Measurements from ENCODE around the gene DPEP2. TPM values are rescaled to one million over a fixed set of nuclear protein-coding genes. Genes with fewer than 3 reads are reported as not detected.

Gene DPEP2
- polyA plus RNA-seq, 1 experiment: not detected

DNA sequence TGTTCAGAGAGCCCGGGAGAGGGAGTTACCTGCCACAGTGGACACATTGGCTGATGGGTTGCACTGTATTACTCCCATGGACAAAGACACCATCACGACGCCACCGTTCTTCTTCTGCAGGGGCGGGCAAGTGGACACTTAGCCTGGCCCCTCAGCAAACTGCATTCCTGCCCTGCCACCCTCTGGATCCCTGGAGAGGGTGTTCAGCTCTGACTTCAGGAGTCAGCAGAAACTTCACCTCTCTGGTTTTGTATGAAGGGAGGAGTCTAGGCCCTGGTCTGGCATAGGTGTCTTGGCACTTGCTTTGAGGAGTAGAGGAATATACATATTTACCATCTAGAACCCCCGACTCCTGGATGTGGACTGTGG is 9.3 kb downstream of the DPEP2 start:
- TF ChIP-seq, protein P1, sequence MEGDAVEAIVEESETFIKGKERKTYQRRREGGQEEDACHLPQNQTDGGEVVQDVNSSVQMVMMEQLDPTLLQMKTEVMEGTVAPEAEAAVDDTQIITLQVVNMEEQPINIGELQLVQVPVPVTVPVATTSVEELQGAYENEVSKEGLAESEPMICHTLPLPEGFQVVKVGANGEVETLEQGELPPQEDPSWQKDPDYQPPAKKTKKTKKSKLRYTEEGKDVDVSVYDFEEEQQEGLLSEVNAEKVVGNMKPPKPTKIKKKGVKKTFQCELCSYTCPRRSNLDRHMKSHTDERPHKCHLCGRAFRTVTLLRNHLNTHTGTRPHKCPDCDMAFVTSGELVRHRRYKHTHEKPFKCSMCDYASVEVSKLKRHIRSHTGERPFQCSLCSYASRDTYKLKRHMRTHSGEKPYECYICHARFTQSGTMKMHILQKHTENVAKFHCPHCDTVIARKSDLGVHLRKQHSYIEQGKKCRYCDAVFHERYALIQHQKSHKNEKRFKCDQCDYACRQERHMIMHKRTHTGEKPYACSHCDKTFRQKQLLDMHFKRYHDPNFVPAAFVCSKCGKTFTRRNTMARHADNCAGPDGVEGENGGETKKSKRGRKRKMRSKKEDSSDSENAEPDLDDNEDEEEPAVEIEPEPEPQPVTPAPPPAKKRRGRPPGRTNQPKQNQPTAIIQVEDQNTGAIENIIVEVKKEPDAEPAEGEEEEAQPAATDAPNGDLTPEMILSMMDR (IDR thresholded peaks at IDR 0.05; ENCODE audit: low read depth, low read length): no peak
- Histone ChIP-seq H3K27me3 (ENCODE audit: control insufficient read depth, insufficient read depth, low read length) (no peaks in the 10 kb centered on the region), H3K4me3 (ENCODE audit: low read depth, low read length) (no peak overlapping the region), H3K9me3 (ENCODE audit: control insufficient read depth, insufficient read depth, low read length) (no peaks in the 10 kb centered on the region), H3K27ac (ENCODE audit: low read depth, low read length) (no peak overlapping the region)
- POLR2A ChIA-PET: no interaction called here
- CTCF ChIA-PET: no interaction called here
- DNase-seq (ENCODE audit: low read depth, low spot score): no peak

DNA sequence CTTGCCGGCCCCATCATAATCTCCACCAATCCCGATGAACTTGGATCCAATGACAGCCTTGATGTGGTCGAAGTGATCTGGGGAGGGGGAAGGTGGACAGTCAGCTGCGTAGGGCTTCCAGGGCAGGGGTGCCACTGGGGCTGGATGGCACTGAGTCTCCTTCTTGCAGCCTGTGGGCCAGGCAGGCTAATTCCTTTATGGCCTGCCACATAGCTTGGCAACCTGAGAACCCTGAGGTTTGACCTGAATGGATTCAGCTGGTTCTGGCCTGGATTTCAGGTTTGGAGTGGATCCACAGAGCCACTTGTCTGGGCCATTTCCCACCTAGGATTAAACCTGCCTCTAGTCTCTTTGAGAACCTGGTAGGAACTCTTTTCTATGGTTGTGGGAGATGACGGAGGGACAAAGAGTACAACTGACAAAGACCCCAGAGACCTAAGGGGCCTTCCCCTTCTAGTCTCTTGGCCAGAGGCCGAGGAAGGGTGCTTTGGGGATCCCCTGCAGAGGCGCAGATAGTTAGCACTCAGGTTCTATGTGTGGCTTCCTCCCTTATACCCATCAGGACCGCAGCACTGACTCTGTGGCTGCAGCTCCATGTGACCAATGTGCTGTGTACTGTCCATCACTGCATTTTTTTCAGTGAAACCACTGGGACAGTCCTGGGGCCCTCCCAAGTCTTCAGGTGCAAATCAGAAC is 9.8 kb downstream of the DPEP2 start:
- Histone ChIP-seq H3K27me3 (ENCODE audit: control insufficient read depth, insufficient read depth, low read length) (no peaks in the 10 kb centered on the region), H3K4me3 (ENCODE audit: low read depth, low read length) (no peak overlapping the region), H3K9me3 (ENCODE audit: control insufficient read depth, insufficient read depth, low read length) (no peaks in the 10 kb centered on the region), H3K27ac (ENCODE audit: low read depth, low read length) (no peak overlapping the region)
- TF ChIP-seq, protein P1 (IDR thresholded peaks at IDR 0.05; ENCODE audit: low read depth, low read length): no peak
- DNase-seq (ENCODE audit: low read depth, low spot score): no peak
- CTCF ChIA-PET: no interaction called here
- POLR2A ChIA-PET: no interaction called here

DNA sequence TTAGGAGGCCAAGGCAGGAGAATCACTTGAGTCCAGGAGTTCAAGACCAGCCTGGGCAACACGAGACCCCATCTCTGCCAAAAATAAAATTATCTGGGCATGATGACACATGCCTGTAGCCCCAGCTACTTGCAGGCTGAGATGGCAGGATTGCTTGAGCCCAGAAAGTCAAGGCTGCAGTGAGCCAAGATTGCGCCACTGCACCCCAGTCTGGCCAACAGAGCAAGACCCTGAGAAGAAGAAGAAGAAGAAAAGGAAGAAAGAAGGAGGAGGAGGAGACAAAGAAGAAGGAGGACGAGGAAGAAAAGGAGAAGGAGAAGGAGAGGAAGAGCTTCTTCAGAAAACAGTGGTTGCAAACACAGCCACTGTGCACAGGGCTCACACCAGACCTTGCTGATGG is 10.6 kb downstream of the DPEP2 start:
- TF ChIP-seq, protein P1 (IDR thresholded peaks at IDR 0.05; ENCODE audit: low read depth, low read length): no peak
- ChIA-PET POLR2A (no interaction called here), CTCF (interaction anchor here (0.9 kb wide), 1 partner anchor 52 kb away, joined by 3 read pairs; no protein-coding TSS in a partner anchor)
- no peak overlapping the region for H3K27ac ChIP-seq (ENCODE audit: low read depth, low read length)
- no peaks in the 10 kb centered on the region for H3K9me3 ChIP-seq (ENCODE audit: control insufficient read depth, insufficient read depth, low read length)
- H3K4me3 ChIP-seq (ENCODE audit: low read depth, low read length): no peak overlapping the region
- DNase-seq (ENCODE audit: low read depth, low spot score): no peak
- no peaks in the 10 kb centered on the region for H3K27me3 ChIP-seq (ENCODE audit: control insufficient read depth, insufficient read depth, low read length)

DNA sequence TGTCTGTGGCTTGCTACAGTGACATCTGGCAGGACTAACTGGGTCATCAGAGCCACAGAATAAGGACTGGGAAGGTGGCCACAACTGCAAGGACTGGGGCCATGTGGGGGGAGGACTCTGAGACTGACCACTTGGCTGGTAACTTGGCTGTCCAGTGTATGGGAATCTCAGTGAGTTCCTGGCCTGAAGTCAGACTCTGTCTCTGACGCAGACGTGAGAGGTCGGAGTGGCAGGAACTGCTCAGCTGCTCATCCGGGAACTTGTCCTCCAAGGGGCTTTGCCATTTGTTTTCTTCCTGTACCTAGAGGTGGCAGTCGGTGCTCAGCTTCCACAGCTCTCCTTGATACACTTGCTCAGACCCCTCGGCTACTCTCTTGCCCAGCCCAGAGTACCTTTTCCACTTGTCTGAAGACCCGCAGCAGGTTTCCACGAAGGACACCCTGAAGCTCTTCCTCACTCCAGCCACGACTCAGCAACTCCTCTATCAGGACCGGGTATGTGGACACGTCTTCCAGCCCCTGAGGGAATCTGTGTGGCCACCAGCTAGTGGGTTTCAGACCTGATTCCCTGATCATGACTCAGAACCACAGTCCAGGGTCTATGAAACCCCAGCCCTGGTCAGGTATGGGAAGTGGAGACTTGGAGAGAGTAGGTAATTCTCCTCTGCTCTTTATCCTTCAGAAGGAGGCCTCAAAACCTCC is 11.7 kb downstream of the DPEP2 start:
- TF ChIP-seq, protein P1 (IDR thresholded peaks at IDR 0.05; ENCODE audit: low read depth, low read length): no peak
- no peak overlapping the region for H3K27ac ChIP-seq (ENCODE audit: low read depth, low read length)
- no peak for DNase-seq (ENCODE audit: low read depth, low spot score)
- no peaks in the 10 kb centered on the region for H3K27me3 ChIP-seq (ENCODE audit: control insufficient read depth, insufficient read depth, low read length)
- ChIA-PET POLR2A (no interaction called here), CTCF (interaction anchor here (1.2 kb wide), 1 partner anchor 53 kb away, joined by 4 read pairs; no protein-coding TSS in a partner anchor)
- no peaks in the 10 kb centered on the region for H3K9me3 ChIP-seq (ENCODE audit: control insufficient read depth, insufficient read depth, low read length)
- no peak overlapping the region for H3K4me3 ChIP-seq (ENCODE audit: low read depth, low read length)

DNA sequence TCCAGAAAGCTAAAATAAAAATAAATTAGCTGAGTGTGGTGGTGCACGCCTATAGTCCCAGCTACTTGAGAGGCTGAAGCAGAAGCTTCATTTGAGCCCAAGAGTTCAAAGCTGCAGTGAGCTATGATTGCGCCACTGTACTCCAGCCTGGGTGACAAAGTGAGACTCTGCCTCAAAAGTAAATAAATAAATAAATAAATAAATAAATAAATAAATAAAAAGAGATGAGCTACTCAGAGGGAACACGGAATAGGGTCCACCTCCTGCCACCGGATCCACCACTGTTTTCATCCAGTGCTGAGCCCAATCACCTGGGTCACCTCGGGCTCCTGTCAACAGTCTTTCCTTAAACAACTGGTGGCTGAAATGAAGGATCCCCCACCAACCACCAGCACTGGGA is 12.3 kb downstream of the DPEP2 start:
- no peak overlapping the region for H3K27ac ChIP-seq (ENCODE audit: low read depth, low read length)
- POLR2A ChIA-PET: no interaction called here
- H3K9me3 ChIP-seq (ENCODE audit: control insufficient read depth, insufficient read depth, low read length): no peaks in the 10 kb centered on the region; the same call in 1 of the 2 replicates
- DNase-seq (ENCODE audit: low read depth, low spot score): no peak
- CTCF ChIA-PET: interaction anchor here (1.2 kb wide), 1 partner anchor 54 kb away, joined by 4 read pairs; no protein-coding TSS in a partner anchor
- no peaks in the 10 kb centered on the region for H3K27me3 ChIP-seq (ENCODE audit: control insufficient read depth, insufficient read depth, low read length)
- TF ChIP-seq, protein P1 (IDR thresholded peaks at IDR 0.05; ENCODE audit: low read depth, low read length): no peak
- H3K4me3 ChIP-seq (ENCODE audit: low read depth, low read length): no peak overlapping the region
